ENCODE measurements around the gene FOXP1.
A peak's percentile ranks its signal among the peaks of the same experiment; 100 is the strongest.

The FOXP1 gene

GRCh38 chr3:71582036-71582611, 1.4 kb downstream of the FOXP1 start:
- CTCF ChIA-PET, result interaction anchor here (0.7 kb wide), 1 partner anchor 71 kb away, joined by 3 read pairs; no protein-coding TSS in a partner anchor
- POLR2A ChIA-PET, result interaction anchor here (0.9 to 4.7 kb wide), 8 partner anchors 39 to 531 kb away, joined by 3 to 21 read pairs (median 5); no protein-coding TSS in a partner anchor

GRCh38 chr3:71581457-71582035, 2.0 kb downstream of the FOXP1 start:
- ChIA-PET POLR2A (interaction anchor here (0.9 to 4.7 kb wide), 6 partner anchors 39 to 531 kb away, joined by 3 to 21 read pairs (median 5); no protein-coding TSS in a partner anchor), CTCF (interaction anchor here (0.7 kb wide), 1 partner anchor 70 kb away, joined by 3 read pairs; no protein-coding TSS in a partner anchor)
- DNase-seq (ENCODE audit: extremely low spot score), result peak; percentile 45
- TF ChIP-seq, protein P1, sequence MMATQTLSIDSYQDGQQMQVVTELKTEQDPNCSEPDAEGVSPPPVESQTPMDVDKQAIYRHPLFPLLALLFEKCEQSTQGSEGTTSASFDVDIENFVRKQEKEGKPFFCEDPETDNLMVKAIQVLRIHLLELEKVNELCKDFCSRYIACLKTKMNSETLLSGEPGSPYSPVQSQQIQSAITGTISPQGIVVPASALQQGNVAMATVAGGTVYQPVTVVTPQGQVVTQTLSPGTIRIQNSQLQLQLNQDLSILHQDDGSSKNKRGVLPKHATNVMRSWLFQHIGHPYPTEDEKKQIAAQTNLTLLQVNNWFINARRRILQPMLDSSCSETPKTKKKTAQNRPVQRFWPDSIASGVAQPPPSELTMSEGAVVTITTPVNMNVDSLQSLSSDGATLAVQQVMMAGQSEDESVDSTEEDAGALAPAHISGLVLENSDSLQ (IDR thresholded peaks at IDR 0.05), result no peak
- TF ChIP-seq TARDBP (IDR thresholded peaks at IDR 0.05) (no peak), FOXM1 (IDR thresholded peaks at IDR 0.05; ENCODE audit: borderline replicate concordance) (no peak), CTBP1 (IDR thresholded peaks at IDR 0.05; ENCODE audit: borderline replicate concordance) (no peak), BHLHE40 (IDR thresholded peaks at IDR 0.05; ENCODE audit: borderline replicate concordance) (no peak), ELF4 (IDR thresholded peaks at IDR 0.05) (no peak), FOXA1 (IDR thresholded peaks at IDR 0.05) (no peak), ZNF384 (IDR thresholded peaks at IDR 0.05) (no peak), SUZ12 (IDR thresholded peaks at IDR 0.05) (no peak), FOXK2 (IDR thresholded peaks at IDR 0.05) (no peak)

More at GRCh38 chr3:71582036-71582611, 1.4 kb downstream of the FOXP1 start:
- TF ChIP-seq L3MBTL2 (conservative IDR thresholded peaks at IDR 0.05) (peak; percentile 84), SUZ12 (IDR thresholded peaks at IDR 0.05) (no peak)
- DNase-seq (ENCODE audit: extremely low spot score), result peak; percentile 57

GRCh38 chr3:71580636-71581456, 2.7 kb downstream of the FOXP1 start:
- ChIA-PET POLR2A (no interaction called here), CTCF (no interaction called here)
- DNase-seq (ENCODE audit: extremely low spot score), result no peak
- TF ChIP-seq LEF1 (IDR thresholded peaks at IDR 0.05; ENCODE audit: borderline replicate concordance) (no peak), SUZ12 (IDR thresholded peaks at IDR 0.05) (no peak), FOXA1 (IDR thresholded peaks at IDR 0.05) (no peak), FOXK2 (IDR thresholded peaks at IDR 0.05) (no peak), FOXM1 (IDR thresholded peaks at IDR 0.05; ENCODE audit: borderline replicate concordance) (no peak), L3MBTL2 (conservative IDR thresholded peaks at IDR 0.05) (no peak), SP1 (IDR thresholded peaks at IDR 0.05) (no peak), NFRKB (IDR thresholded peaks at IDR 0.05) (no peak)

- ChIA-PET CTCF (interaction anchor here (0.6 kb wide), 1 partner anchor 410 kb away, joined by 3 read pairs; no protein-coding TSS in a partner anchor), POLR2A (no interaction called here)
- TF ChIP-seq ZNF384 (IDR thresholded peaks at IDR 0.05), result peak; percentile 93
- no peak for TF ChIP-seq FOXK2 (IDR thresholded peaks at IDR 0.05)
- no peak for DNase-seq (ENCODE audit: extremely low spot score)
These were observed 3.6 kb downstream of the FOXP1 start for GRCh38 chr3:71579935-71580406.

DNA sequence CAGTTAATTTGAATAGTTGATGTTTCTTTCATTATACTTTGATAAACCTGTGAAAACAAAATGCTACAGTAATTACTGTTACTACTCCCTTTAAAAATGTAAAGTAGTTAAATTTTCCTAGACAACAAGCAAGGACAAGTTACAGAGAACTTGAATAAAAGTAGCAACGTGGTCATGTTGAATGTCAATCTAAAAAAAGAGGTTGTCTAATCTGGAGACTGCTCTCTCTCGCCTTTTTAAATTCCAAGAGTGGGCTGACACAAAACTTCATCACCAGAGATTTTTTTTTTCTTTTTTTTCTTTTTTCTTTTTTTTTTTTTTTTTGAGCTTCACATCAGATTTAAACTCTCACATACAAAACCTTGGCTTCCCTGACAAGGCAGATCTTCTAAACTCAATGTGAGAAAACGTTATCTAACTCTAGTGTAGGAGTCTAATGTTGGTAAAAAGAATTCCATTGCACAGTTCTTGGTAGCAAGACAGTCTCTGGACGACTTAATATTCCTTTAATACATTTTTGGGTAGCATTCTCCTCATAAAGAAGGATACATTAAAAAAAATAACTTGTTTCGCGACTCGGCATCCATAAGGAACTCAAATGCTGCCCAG, 4.1 kb downstream of the FOXP1 start:
- CTCF ChIA-PET, result interaction anchor here (0.6 kb wide), 1 partner anchor 410 kb away, joined by 3 read pairs; no protein-coding TSS in a partner anchor
- TF ChIP-seq FOXM1 (IDR thresholded peaks at IDR 0.05; ENCODE audit: borderline replicate concordance), result no peak
- TF ChIP-seq, protein P1 (IDR thresholded peaks at IDR 0.05), result peak; percentile 44; the same call in 1 of the 2 replicates
- POLR2A ChIA-PET, result no interaction called here
- DNase-seq (ENCODE audit: extremely low spot score), result no peak

DNA sequence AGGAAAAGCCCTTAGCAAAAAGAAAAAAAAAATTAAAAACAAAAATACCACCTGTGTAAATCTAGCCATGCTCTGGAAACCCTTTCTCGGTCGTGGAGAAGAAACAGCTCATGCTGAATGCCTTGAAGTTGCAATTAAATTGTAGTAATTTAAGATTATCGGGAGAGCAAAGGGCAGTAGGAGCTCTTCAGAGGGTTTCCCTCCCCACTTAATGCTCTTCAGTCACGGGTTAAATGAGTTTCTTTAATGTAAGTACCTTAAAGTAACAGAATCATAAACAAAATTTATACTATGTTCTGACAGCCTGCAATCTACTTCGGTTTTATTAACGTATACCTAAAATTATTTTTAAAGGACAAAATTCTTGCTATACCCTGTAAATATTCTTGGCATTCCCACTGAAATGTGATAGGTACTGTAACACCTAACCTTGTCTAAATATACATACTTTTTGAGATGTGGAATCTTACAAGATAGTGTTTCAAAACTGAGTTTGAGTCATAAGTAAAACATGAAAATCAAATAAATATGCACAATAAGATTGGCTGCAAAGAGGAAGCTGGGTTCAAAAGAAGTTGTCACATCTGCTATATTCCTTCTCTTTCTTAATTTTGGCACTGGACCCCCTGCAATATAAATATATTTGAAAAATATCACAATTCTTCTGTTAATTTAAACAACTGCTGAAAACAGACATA, 5.3 kb downstream of the FOXP1 start:
- TF ChIP-seq, protein P1 (IDR thresholded peaks at IDR 0.05), result peak; percentile 85
- no peak for TF ChIP-seq L3MBTL2 (conservative IDR thresholded peaks at IDR 0.05)
- ChIA-PET CTCF (no interaction called here), POLR2A (interaction anchor here (1.0 kb wide), 1 partner anchor 161 kb away, joined by 3 read pairs; no protein-coding TSS in a partner anchor)
- no peak for DNase-seq (ENCODE audit: extremely low spot score)

All from HEK293T (cell line).